ENCODE data around the gene OR9G1.
"Not testable (repeated sequence)": the region's sequence is repeated elsewhere in the genome, so short reads cannot be mapped to it uniquely, and the experiment has no call there.

The OR9G1 gene

GRCh38 chr11:56698795-56699194 is at the start of gene OR9G1:
Gene OR9G1, plus strand, starts transcription at chr11:56699095. Its CDS starts 1,293 bp downstream, at chr11:56700388.
- ATAC-seq, result no peak

GRCh38 chr11:56659755-56660154 is 39.1 kb upstream of the OR9G1 start:
- ATAC-seq (no peak), DNase-seq (no peak)

More at GRCh38 chr11:56698795-56699194, at the start of gene OR9G1:
- no peak for DNase-seq

- no peak for ATAC-seq
Observed at GRCh38 chr11:56663386-56663785, 35.5 kb upstream of the OR9G1 start, which contains the start of gene OR5AR1. Gene OR5AR1, plus strand, starts transcription at chr11:56663686. Its CDS starts 0 bp downstream, at chr11:56663686.

GRCh38 chr11:56670984-56671383 is 27.9 kb upstream of the OR9G1 start:
- DNase-seq (no peak), ATAC-seq (no peak)

More at GRCh38 chr11:56663386-56663785, 35.5 kb upstream of the OR9G1 start, which contains the start of gene OR5AR1:
- no peak for DNase-seq

GRCh38 chr11:56688554-56689100 is 10.3 kb upstream of the OR9G1 start:
- no peak for ATAC-seq
- DNase-seq, result no peak

GRCh38 chr11:56691179-56691578 is 7.7 kb upstream of the OR9G1 start:
- not testable (repeated sequence) for ATAC-seq, DNase-seq

- ATAC-seq, result no peak
- DNase-seq, result no peak
Observed at GRCh38 chr11:56693428-56693827, 5.5 kb upstream of the OR9G1 start.

- DNase-seq (no peak), ATAC-seq (no peak)
Observed at GRCh38 chr11:56700242-56700913, 1.5 kb downstream of the OR9G1 start.

GRCh38 chr11:56700914-56701485 is 2.1 kb downstream of the OR9G1 start:
- DNase-seq (no peak), ATAC-seq (no peak)

- ATAC-seq, result no peak
- no peak for DNase-seq
Observed at GRCh38 chr11:56705784-56706396, 7.0 kb downstream of the OR9G1 start.

GRCh38 chr11:56706486-56706885 is 7.6 kb downstream of the OR9G1 start:
- DNase-seq, result no peak
- ATAC-seq, result no peak

- no peak for DNase-seq
- no peak for ATAC-seq
Observed at GRCh38 chr11:56714206-56714605, 15.3 kb downstream of the OR9G1 start.

- DNase-seq, result no peak
- no peak for ATAC-seq
Observed at GRCh38 chr11:56716379-56716854, 17.5 kb downstream of the OR9G1 start.

- ATAC-seq, result no peak
- DNase-seq, result no peak
Observed at GRCh38 chr11:56720513-56720912, 21.6 kb downstream of the OR9G1 start.

GRCh38 chr11:56740107-56740506 is 41.2 kb downstream of the OR9G1 start:
- no peak for DNase-seq
- ATAC-seq, result no peak

- DNase-seq (no peak), ATAC-seq (no peak)
Observed at GRCh38 chr11:56740886-56741285, 42.0 kb downstream of the OR9G1 start.

- ATAC-seq, result no peak
- no peak for DNase-seq
Observed at GRCh38 chr11:56748597-56748996, 49.7 kb downstream of the OR9G1 start, which contains the start of gene OR9G4. Gene OR9G4, minus strand, starts transcription at chr11:56748697. Its CDS starts 4,931 bp downstream, at chr11:56743766.

GRCh38 chr11:56750190-56750589 is 51.3 kb downstream of the OR9G1 start:
- no peak for DNase-seq
- ATAC-seq, result no peak

GRCh38 chr11:56751480-56751879 is 52.6 kb downstream of the OR9G1 start:
- no peak for DNase-seq
- ATAC-seq, result no peak
